GM18951 (cell line): ENCODE results near the gene ZNF500.

Experiments
- POLR2A ChIP-seq: IDR thresholded peaks from 4 replicates; pipeline ENCODE4 v1.6.1; 2011; ENCODE audit warnings: mild to moderate bottlenecking; ENCODE audit not compliant: insufficient read length, insufficient read depth; ENCODE audit errors: extremely low read depth
- in situ Hi-C: fragments of 300-500 bp; cut with MboI; formaldehyde crosslinking; loops from one replicate; pipeline ENCODE4 v1.12.0; 2022; ENCODE audit warnings: low sequenced_read_pairs, mixed read lengths, inconsistent platforms; ENCODE audit not compliant: unreplicated experiment

The ZNF500 gene

DNA sequence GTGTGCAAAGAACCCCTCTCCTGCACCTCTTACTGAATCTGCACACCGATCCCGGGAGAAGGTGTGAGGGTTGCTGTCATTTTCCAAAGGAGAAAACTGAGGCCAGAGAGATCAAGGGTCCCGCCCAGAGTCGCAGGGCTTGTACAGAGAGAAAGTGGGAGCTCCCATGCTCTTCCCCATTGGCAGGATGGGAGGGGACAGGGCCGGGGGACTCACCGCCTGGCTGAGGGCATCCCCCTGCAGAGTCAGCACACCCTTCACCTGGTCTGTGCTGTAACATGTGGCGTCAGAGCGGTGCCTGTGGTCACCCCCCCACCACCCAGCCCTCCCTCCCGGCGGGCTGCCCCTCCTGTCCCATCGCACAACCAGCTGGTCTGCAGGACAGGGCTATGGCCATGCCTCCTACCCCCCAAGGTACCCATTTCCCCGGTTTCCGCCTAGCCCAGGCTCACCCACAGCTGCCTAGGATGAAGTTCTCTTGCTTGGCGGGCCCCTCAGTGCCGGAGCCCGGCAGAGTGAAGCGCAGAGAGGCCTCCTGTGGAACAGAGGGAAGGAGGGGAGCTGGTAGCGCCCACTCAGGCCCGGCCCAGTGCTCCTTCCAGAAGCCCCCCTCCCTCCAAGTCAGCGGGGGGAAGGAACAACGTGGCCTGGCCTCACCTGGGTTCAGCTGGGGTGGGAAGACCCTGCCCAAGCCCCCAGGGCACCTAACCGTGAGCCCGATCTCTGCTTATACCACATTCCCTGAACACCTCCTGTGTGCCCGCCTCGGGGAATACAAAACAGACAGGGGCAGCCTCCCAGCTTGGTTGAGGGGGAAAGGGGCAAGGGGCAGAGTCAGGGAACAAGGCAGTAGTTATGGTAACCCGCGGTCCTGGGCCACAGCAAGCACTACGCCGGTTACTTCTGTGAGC, 34.3 kb upstream of the ZNF500 start:
- in situ Hi-C loops: no loop called here
- TF ChIP-seq POLR2A: no peak

DNA sequence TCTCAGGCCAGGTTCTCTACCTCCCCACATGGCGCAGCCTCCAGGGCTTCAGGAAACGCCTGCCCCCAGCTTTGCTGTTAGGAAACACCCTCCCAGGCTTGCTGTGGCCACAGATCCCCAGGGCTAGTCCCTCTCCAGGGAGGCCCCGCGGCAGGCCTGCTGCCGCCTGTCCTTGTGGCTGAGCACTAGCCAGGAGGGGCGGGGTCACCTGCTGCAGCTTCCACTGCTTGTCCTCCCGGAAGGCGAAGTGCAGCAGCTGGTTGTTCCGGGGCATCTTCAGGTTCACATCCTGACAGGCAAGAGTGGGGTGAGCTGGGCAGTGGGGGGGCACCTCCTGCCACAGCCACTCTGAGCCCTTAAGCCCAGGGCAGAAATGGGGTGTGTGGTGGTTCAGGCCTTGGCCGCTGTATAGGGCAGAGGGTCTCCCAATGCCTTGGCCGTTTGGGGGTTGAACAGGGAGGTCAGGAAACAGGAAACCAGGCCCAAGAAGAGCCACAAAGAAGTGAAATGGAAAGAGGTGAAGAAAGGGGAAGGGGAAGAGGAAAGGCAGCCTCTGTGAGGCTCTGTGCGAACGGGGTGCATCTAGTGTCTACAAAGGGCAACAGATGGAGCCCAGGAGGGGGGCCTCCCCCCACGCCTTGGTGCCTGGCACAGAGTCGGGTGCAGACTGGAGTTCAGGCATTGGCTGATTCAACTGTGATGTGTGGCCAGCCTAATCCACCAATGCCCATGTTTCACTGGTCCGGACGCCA, 33.5 kb upstream of the ZNF500 start:
- TF ChIP-seq POLR2A: peak; percentile 45
- in situ Hi-C loops: no loop called here

DNA sequence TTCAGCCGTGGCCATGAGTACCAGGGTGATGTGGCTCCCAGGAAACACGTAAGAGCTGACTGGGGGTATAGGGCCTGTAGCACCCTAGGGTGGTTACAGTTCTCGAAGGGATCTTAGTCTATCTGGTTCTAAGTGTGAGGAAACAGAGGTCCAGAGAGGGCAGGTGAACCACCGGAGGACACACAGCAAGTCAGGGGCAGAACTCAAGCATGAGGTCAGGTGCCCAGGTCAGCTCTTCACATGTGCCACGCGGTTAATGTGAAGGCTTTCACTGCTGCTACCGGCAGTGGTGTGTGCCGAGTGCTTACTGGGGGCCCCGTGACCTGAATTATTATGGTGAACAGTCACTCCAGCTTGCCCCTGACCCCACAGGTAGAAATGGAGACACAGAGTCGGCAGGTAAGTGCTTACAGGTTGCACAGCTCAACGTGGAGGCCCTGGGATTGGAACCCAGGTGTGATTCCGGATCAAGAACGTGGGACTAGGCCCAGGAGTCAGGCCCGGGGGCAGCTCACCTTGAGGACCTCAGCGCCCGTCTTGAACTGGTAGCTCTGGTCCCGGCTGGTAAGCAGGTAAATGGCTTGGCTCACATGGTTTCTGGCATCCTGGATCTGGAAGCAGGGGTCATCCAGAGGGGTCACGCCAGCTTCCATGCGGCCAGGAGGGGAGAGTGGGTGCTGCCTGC, 32.4 kb upstream of the ZNF500 start:
- in situ Hi-C loops: no loop called here
- no peak for TF ChIP-seq POLR2A

DNA sequence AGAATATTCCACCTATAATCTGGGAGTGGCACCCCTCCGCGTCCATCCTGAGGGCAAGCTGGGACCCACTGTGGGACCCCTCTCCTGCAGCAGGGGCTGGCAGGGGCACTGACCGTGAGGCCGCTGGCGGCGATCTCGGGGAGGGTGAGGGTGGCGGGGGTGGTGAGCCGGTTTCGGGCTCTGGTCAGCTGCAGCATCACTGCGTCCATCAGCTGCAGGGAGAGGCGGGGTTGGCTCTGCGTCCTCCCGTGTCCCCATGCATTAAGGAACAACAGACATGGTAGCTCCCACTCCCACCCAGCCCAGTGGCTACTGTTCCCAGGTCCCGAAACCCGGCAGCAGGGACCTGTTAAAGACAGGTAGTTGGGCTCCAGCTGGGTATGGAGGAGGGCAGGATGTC, 31.5 kb upstream of the ZNF500 start:
- in situ Hi-C loops: no loop called here
- no peak for TF ChIP-seq POLR2A

DNA sequence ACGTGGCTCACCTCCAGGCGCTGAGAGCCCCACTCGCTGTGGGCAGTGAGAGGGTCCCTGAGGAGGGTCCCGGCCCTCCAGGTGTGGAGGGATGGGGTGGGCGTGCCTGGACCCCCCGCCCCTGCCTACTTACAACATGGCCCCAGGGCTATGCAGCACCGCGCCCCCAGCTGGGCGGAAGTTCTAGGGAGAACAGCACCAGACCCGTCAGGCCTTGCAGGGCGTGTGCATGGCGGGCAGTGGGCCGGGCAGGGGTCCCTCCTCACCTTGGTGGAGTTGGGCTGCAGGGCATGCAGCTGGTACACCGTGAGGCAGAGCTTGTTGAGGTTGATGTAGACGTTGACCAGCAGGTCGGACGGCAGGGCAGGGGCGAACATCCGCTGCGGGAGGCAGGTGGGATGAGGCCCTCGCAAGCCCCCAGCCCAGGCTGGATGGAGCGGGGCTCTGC, 30.9 kb upstream of the ZNF500 start:
- TF ChIP-seq POLR2A: no peak
- in situ Hi-C loops: no loop called here

DNA sequence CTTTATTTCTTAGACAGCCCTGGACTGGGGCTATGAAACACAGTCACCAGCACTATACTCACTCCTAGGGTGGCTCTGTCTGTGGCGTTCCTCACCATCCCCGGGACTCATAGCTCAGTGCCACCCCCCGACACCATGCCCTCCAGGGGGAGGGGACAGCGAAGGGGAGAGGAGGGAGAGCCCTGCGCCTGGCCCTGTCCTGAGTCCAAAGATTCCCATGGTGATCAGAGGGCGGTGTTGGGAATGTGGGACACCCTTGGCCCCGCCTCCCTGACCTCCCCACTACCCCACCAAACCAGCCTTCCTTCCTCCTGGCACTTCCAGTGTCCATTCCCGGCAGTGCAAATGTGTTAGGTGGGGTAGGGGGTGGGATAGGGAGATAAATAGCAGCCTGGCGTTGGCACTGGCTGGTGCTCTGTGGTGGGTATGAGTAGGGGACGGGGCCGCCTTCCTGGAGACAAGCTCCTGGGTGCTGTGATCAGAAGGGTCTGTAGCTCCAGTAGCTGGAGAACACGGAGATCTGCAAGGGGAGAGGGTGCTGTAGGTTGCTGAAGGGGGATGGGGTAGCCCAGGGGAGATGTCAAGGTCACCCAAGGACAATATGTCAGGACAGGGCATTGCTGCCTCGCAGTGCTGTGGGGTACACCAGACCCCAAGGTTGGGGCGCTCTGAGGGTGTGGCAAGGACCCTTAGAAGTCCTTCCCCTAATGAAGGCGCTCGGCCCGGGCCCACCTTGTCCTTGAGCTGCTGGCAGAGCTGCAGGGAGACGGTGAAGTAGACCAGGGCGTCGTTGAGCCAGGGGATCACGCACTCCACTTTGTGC, 30.2 kb upstream of the ZNF500 start:
- no peak for TF ChIP-seq POLR2A

DNA sequence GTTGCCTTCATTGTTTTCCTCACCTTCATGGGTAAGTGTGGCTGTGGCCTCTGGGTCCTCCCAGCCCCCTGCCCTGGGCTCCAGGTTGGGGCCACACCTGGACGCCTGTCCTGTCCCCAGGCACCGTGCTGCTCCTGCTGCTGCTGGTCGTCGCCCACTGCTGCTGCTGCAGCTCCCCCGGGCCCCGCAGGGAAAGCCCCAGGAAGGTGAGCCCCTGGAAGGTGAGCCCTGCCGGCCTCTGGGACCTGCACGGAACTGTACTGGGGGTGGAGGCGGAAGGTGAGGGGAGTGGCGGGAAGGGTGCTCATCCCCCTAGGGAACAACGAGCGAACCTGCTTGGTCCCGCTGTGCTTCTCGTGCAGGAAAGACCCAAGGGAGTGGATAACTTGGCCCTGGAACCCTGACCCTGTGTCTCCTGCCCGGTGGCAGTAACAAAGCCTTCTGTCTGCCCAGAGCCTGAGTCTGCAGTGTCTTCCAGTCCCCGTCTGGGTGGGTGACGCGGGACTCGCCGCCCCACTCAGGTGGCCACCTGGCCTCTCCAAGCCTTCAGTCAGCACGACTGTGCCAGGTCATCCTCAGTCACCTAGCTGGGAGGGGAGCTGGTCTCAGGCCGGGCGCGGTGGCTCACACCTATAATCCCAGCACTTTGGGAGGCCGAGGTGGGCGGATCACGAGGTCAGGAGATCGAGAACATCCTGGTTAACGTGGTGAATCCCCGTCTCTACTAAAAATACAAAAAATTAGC, 29.0 kb upstream of the ZNF500 start:
- TF ChIP-seq POLR2A: no peak
- in situ Hi-C loops: no loop called here

More for the DNA sequence above, 30.2 kb upstream of the ZNF500 start:
- in situ Hi-C loops: no loop called here

DNA sequence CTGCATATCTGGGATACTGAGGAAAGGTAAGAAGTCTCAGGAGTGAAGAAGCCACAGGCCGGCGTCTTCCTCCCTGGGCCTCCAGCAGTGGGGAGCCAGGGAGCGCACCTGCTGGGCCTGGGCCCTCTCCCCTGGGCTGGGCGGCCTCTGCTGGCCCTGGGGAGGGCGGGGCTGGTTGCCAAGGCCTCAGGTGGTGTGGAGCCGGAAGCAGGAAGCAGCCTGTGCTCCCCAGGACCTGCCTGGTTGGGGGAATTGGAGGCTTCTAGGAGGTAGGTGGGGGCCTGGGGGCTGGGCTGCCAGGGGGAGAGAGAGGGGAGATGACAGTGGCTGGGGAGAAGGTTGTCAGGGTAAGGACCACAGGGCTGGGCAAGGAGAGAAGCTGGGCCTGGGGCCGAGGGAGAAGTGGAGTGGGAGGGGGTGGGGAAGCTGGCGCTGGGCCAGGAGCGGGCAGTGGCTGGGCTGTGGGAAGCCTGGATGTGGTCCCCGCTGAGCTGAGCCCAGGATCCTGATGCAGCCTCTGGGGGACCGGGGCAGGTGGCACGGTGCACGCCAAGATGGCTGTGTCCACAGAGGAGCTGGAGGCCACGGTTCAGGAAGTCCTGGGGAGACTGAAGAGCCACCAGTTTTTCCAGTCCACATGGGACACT, 28.3 kb upstream of the ZNF500 start, which contains the start of gene SMIM22:
Gene SMIM22, plus strand, starts transcription at position 189 of the 647 bp plus-strand sequence. Its CDS starts 366 bp downstream, at position 555.
- in situ Hi-C loops: no loop called here
- TF ChIP-seq POLR2A: no peak

DNA sequence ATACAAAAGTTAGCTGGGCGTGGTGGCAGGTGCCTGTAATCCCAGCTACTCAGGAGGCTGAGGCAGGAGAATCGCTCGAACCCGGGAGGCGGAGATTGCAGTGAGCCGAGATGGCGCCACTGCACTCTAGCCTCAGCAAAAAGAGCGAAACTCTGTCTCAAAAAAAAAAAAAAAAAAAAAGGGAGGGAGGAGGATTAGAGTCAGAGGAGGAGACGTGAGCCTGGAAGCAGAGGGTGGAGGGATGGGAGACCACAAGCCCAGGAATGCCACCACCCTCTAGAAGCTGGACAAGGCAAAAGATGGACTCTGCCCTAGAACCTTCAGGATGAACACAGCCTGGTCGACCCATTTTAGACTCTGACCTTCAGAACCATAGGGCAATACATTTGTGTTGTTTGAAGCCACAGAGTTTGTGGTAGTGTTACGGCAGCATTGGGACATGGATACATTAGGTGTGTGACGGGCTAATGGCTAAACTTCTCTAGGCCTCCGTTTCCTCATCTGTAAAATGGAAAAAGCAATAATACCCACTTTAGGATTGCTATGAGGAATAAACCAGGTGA, 26.1 kb upstream of the ZNF500 start:
- no peak for TF ChIP-seq POLR2A
- in situ Hi-C loops: no loop called here

DNA sequence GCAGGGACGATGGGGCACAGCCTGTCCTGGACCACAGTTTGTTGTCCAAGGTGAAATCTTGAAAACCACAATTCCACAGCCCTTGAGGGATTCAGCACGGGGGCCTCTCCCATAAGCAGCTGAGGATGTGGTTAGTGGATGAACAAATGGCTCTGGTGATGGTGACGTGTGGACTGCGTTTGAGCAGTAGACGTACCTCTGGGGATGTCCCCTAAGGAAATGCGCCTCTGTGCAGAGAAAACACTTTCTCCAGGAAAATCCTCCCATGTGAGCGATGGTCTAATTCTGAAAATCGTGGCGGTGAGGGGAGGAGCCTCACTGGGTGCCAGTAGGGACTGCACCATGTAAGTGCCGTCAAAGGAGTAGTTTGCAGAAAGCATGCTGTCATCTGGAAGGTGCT, 23.9 kb upstream of the ZNF500 start:
- TF ChIP-seq POLR2A: no peak
- in situ Hi-C loops: no loop called here

DNA sequence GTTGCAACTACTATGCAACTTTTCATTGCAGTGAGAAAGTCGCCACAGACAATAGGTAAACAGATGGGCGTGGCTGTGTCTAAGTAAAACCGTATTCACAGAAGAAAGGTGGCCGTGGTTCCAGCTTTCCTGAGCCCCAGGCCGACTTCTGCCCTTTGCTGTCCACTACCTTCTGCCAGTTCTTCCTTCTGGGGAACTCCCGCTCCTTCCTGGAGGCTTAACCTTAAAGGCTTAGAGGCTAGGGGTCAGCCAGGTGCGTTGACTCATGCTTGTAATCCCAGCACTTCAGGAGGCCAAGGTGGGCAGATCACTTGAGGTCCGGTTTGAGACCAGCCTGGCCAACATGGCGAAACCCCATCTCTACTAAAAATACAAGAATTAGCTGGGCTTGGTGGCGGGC, 23.3 kb upstream of the ZNF500 start:
- in situ Hi-C loops: no loop called here

More for the DNA sequence above, 23.3 kb upstream of the ZNF500 start:
- TF ChIP-seq POLR2A: no peak
